HepG2 (cell line): ENCODE data around the gene IL17F. TPM values are rescaled to one million over a fixed set of nuclear protein-coding genes. Genes with fewer than 3 reads are reported as not detected.

ENCODE experiments used
- BHLHE40 ChIP-seq: IDR thresholded peaks from 2 replicates; pipeline ENCODE4 v1.6.1; 2011; ENCODE audit warnings: low read length, improper control_type of control experiment
- DNMT1 ChIP-seq: sonication (generic); formaldehyde crosslinking; IDR thresholded peaks from 2 replicates; pipeline ENCODE4 v1.5.1; 2020; ENCODE audit warnings: mild to moderate bottlenecking, missing genetic modification reagents
- FIP1L1 ChIP-seq: fragments of 200-400 bp; formaldehyde crosslinking; IDR thresholded peaks from 2 replicates; pipeline ENCODE4 v1.6.1; 2018; ENCODE audit warnings: low read depth, mild to moderate bottlenecking, low read length, moderate library complexity, borderline replicate concordance; ENCODE audit not compliant: insufficient read depth
- HNRNPUL1 ChIP-seq: fragments of 200-400 bp; formaldehyde crosslinking; IDR thresholded peaks from 2 replicates; pipeline ENCODE4 v1.6.1; 2017; ENCODE audit warnings: low read depth, mild to moderate bottlenecking, low read length, moderate library complexity
- MBNL3 ChIP-seq: fragments of 250-450 bp; sonication (Bioruptor Pico); conservative IDR thresholded peaks from 2 replicates; pipeline ENCODE4 v1.8.0; 2022; ENCODE audit warnings: mild to moderate bottlenecking, inconsistent platforms
- NFE2L1 ChIP-seq: sonication (generic); formaldehyde crosslinking; IDR thresholded peaks from 2 replicates; pipeline ENCODE4 v1.4.0; 2020; ENCODE audit warnings: missing genetic modification reagents, mild to moderate bottlenecking, borderline replicate concordance
- NR2F6 ChIP-seq, 2 experiments: IDR thresholded peaks; 2 replicates each; pipeline ENCODE4 v1.6.1; 2016; ENCODE audit warnings: antibody characterized with exemption in 1 of 2, mild to moderate bottlenecking in 1 of 2
- PHF21A ChIP-seq: sonication (generic); formaldehyde crosslinking; IDR thresholded peaks from 2 replicates; pipeline ENCODE4 v1.5.0; 2020; ENCODE audit warnings: mild to moderate bottlenecking, missing genetic modification reagents
- PHF5A ChIP-seq: IDR thresholded peaks from one replicate; pipeline ENCODE4 v1.6.1; 2018; ENCODE audit warnings: low read depth, missing genetic modification reagents; ENCODE audit not compliant: unreplicated experiment
- SALL2 ChIP-seq: sonication (generic); formaldehyde crosslinking; IDR thresholded peaks from 2 replicates; pipeline ENCODE4 v1.8.1; 2023; ENCODE audit warnings: mild to moderate bottlenecking, missing genetic modification reagents, inconsistent platforms
- STAT5B ChIP-seq: sonication (generic); formaldehyde crosslinking; IDR thresholded peaks from 2 replicates; pipeline ENCODE4 v1.4.0; 2020; ENCODE audit warnings: missing genetic modification reagents
- TARDBP ChIP-seq: sonication (generic); formaldehyde crosslinking; IDR thresholded peaks from 2 replicates; pipeline ENCODE4 v1.8.0; 2022; ENCODE audit warnings: mild to moderate bottlenecking, missing genetic modification reagents
- TCF12 ChIP-seq, 2 experiments: fragments of 450-650 bp in 1 of 2; sonication (generic) in 1 of 2; formaldehyde crosslinking in 1 of 2; IDR thresholded peaks; 2 replicates each; pipeline versions ENCODE4 v1.6.1 to v1.8.0; 2017 to 2022; ENCODE audit warnings: antibody characterized with exemption in 1 of 2, mild to moderate bottlenecking in 1 of 2, missing genetic modification reagents in 1 of 2, moderate library complexity in 1 of 2
- ZNF569 ChIP-seq: sonication (generic); formaldehyde crosslinking; IDR thresholded peaks from 2 replicates; pipeline ENCODE4 v1.5.0; 2020; ENCODE audit warnings: mild to moderate bottlenecking, missing genetic modification reagents, moderate library complexity, borderline replicate concordance
- polyA plus RNA-seq, 8 experiments: library from polyadenylated mRNA; depleted of rRNA in 3 of 8; stranded (reverse) in 7 of 8; unstranded in 1 of 8; fragments of >200 nt; fragmentation: Illumina TruSeq in 4 of 8; extraction: Trizol in 4 of 8; gene quantifications; 2 replicates each; pipeline versions ENCODE4 v1.2.1 to v1.2.3, GENCODE V29; 2011 to 2016; ENCODE audit warnings: low read depth in 4 of 8, missing spikeins in 1 of 8, mixed read lengths in 1 of 8; ENCODE audit not compliant: insufficient read depth in 1 of 8
- total RNA-seq, 5 experiments: library from RNA; depleted of rRNA; stranded (reverse); fragments of >200 nt; fragmentation: Illumina TruSeq; extraction: Trizol; gene quantifications; 2 replicates each; pipeline ENCODE4 v1.2.3, GENCODE V29; 2016; ENCODE audit warnings: low read depth in 1 of 5
- TF ChIP-seq, protein P1 (sequence below), 2 experiments: sonication (generic) in 1 of 2; formaldehyde crosslinking in 1 of 2; IDR thresholded peaks; 2 replicates each; pipeline versions ENCODE4 v1.6.1 to v1.9.0; 2014 to 2022; ENCODE audit warnings: antibody characterized with exemption in 1 of 2, borderline replicate concordance in 1 of 2, inconsistent platforms in 1 of 2, low read depth in 1 of 2, missing genetic modification reagents in 1 of 2
- TF ChIP-seq, protein P2 (sequence below), 2 experiments: fragments of 450-650 bp in 1 of 2; sonication (generic) in 1 of 2; formaldehyde crosslinking; IDR thresholded peaks; 2 replicates each; pipeline versions ENCODE4 v1.5.0 to v1.8.0; 2020 to 2022; ENCODE audit warnings: mild to moderate bottlenecking in 1 of 2, missing genetic modification reagents in 1 of 2
- TF ChIP-seq, protein P3 (sequence below): sonication (generic); formaldehyde crosslinking; IDR thresholded peaks from 2 replicates; pipeline ENCODE4 v1.4.0; 2020; ENCODE audit warnings: missing genetic modification reagents
- TF ChIP-seq, protein P4 (sequence below): sonication (generic); formaldehyde crosslinking; IDR thresholded peaks from 2 replicates; pipeline ENCODE4 v1.5.1; 2020; ENCODE audit warnings: missing genetic modification reagents, mild to moderate bottlenecking, borderline replicate concordance

IL17F gene
- total and polyA plus RNA-seq, 2 of the 13 experiments (the other 11 are each of a cell fraction or from before 2014, with no cell fraction given) = not detected

DNA sequence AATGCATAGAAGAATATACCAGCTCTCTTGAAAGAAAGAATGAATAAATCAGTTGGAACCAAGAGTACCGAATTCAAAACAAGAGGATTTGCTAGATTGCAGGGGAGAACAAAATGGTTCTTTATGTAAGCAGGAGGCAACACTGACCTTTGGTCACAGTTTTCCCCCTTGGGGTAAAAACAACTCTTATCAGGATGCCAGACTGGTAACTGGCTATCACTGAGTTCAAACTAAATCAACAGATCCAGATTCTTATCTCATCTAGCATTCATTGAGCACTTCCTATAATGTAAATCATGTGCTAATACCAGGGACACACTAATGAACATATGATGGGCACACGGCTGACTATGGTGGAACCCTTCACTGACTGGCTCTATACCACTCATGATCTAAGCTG is 4.8 kb upstream of the IL17F start (continued):
- TF ChIP-seq, protein P1, sequence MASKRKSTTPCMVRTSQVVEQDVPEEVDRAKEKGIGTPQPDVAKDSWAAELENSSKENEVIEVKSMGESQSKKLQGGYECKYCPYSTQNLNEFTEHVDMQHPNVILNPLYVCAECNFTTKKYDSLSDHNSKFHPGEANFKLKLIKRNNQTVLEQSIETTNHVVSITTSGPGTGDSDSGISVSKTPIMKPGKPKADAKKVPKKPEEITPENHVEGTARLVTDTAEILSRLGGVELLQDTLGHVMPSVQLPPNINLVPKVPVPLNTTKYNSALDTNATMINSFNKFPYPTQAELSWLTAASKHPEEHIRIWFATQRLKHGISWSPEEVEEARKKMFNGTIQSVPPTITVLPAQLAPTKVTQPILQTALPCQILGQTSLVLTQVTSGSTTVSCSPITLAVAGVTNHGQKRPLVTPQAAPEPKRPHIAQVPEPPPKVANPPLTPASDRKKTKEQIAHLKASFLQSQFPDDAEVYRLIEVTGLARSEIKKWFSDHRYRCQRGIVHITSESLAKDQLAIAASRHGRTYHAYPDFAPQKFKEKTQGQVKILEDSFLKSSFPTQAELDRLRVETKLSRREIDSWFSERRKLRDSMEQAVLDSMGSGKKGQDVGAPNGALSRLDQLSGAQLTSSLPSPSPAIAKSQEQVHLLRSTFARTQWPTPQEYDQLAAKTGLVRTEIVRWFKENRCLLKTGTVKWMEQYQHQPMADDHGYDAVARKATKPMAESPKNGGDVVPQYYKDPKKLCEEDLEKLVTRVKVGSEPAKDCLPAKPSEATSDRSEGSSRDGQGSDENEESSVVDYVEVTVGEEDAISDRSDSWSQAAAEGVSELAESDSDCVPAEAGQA (IDR thresholded peaks at IDR 0.05; ENCODE audit: low read depth) = no peak
- TF ChIP-seq, protein P1 (CRISPR knock-in tag; IDR thresholded peaks at IDR 0.05; ENCODE audit: borderline replicate concordance) = no peak
- TF ChIP-seq HNRNPUL1 (no peak), NR2F6 (IDR thresholded peaks at IDR 0.05) (no peak; the same call in 1 of the 2 replicates), NR2F6 (CRISPR knock-in tag; IDR thresholded peaks at IDR 0.05) (peak; percentile 65), STAT5B (CRISPR knock-in tag) (no peak), PHF21A (CRISPR knock-in tag) (0 out of 2 replicates have a peak, but pooled peaks have one; percentile 35), ZNF569 (no peak), NFE2L1 (no peak), BHLHE40 (no peak), SALL2 (CRISPR knock-in tag) (no peak), MBNL3 (CRISPR knock-in tag) (no peak), TCF12 (IDR thresholded peaks at IDR 0.05) (no peak), TCF12 (CRISPR knock-in tag; IDR thresholded peaks at IDR 0.05) (no peak), DNMT1 (no peak), TARDBP (CRISPR knock-in tag) (no peak; the same call in 1 of the 2 replicates), PHF5A (CRISPR knock-in tag) (no peak), FIP1L1 (no peak)
- TF ChIP-seq, protein P2, sequence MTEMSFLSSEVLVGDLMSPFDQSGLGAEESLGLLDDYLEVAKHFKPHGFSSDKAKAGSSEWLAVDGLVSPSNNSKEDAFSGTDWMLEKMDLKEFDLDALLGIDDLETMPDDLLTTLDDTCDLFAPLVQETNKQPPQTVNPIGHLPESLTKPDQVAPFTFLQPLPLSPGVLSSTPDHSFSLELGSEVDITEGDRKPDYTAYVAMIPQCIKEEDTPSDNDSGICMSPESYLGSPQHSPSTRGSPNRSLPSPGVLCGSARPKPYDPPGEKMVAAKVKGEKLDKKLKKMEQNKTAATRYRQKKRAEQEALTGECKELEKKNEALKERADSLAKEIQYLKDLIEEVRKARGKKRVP (CRISPR knock-in tag; IDR thresholded peaks at IDR 0.05) = no peak
- TF ChIP-seq, protein P3, sequence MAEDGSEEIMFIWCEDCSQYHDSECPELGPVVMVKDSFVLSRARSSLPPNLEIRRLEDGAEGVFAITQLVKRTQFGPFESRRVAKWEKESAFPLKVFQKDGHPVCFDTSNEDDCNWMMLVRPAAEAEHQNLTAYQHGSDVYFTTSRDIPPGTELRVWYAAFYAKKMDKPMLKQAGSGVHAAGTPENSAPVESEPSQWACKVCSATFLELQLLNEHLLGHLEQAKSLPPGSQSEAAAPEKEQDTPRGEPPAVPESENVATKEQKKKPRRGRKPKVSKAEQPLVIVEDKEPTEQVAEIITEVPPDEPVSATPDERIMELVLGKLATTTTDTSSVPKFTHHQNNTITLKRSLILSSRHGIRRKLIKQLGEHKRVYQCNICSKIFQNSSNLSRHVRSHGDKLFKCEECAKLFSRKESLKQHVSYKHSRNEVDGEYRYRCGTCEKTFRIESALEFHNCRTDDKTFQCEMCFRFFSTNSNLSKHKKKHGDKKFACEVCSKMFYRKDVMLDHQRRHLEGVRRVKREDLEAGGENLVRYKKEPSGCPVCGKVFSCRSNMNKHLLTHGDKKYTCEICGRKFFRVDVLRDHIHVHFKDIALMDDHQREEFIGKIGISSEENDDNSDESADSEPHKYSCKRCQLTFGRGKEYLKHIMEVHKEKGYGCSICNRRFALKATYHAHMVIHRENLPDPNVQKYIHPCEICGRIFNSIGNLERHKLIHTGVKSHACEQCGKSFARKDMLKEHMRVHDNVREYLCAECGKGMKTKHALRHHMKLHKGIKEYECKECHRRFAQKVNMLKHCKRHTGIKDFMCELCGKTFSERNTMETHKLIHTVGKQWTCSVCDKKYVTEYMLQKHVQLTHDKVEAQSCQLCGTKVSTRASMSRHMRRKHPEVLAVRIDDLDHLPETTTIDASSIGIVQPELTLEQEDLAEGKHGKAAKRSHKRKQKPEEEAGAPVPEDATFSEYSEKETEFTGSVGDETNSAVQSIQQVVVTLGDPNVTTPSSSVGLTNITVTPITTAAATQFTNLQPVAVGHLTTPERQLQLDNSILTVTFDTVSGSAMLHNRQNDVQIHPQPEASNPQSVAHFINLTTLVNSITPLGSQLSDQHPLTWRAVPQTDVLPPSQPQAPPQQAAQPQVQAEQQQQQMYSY (CRISPR knock-in tag) = no peak
- TF ChIP-seq, protein P4, sequence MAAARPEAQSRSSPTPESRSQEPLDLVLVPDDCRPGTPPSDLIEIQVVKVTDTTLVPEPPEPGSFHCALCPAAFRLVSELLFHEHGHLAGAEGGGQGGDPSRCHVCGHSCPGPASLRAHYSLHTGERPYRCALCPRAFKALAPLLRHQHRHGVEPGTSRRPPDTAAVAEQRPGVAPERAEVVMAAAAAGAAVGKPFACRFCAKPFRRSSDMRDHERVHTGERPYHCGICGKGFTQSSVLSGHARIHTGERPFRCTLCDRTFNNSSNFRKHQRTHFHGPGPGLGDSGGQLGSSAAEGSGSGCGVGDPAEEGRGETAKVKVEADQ (CRISPR knock-in tag) = no peak
